Lower leg skin (tissue), 3 donors: ENCODE measurements around the gene ARHGEF10L.

ENCODE experiments used
- POLR2A ChIP-seq, 2 donors: fragments of 450-650 bp; IDR thresholded peaks; one replicate each; pipeline ENCODE4 v1.6.1; 2016 to 2017; ENCODE audit warnings: antibody characterized with exemption in 2 of 2, mild to moderate bottlenecking in 1 of 2, moderate library complexity in 1 of 2
- TF ChIP-seq, protein P1 (sequence below), 3 donors: fragments of 450-650 bp; IDR thresholded peaks; one replicate each; pipeline ENCODE4 v1.5.1; 2016; ENCODE audit warnings: antibody characterized with exemption in 3 of 3, mild to moderate bottlenecking in 3 of 3, moderate library complexity in 2 of 3

DNA sequence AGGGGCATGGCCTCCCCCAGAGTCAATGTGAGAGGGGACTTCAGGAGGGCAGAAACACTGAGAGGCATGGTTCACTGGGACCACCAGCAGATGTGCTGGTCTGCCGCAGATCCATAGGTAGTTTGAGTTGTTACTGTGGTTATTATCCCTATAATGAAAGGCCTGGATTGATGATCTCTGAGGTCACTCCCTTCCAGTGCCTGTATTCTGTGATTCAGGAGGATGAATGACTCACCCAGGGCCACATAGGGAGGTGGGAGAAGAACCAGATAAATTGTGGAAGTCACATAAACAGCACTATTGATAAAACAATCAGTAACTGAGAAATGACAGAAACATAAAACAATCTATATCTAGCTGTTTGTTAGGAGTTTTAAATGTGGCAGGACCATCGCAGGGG lies 193.0 kb downstream of the ARHGEF10L start:
- TF ChIP-seq, protein P1, sequence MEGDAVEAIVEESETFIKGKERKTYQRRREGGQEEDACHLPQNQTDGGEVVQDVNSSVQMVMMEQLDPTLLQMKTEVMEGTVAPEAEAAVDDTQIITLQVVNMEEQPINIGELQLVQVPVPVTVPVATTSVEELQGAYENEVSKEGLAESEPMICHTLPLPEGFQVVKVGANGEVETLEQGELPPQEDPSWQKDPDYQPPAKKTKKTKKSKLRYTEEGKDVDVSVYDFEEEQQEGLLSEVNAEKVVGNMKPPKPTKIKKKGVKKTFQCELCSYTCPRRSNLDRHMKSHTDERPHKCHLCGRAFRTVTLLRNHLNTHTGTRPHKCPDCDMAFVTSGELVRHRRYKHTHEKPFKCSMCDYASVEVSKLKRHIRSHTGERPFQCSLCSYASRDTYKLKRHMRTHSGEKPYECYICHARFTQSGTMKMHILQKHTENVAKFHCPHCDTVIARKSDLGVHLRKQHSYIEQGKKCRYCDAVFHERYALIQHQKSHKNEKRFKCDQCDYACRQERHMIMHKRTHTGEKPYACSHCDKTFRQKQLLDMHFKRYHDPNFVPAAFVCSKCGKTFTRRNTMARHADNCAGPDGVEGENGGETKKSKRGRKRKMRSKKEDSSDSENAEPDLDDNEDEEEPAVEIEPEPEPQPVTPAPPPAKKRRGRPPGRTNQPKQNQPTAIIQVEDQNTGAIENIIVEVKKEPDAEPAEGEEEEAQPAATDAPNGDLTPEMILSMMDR (IDR thresholded peaks at IDR 0.05), result no peak
- TF ChIP-seq POLR2A (IDR thresholded peaks at IDR 0.05), result no peak
